ENCODE results near the gene C1QA. TPM values are rescaled to one million over a fixed set of nuclear protein-coding genes. Genes with fewer than 3 reads are reported as not detected.

Gene C1QA
- total and polyA plus RNA-seq, 2 experiments from 2014 or later: not detected

DNA sequence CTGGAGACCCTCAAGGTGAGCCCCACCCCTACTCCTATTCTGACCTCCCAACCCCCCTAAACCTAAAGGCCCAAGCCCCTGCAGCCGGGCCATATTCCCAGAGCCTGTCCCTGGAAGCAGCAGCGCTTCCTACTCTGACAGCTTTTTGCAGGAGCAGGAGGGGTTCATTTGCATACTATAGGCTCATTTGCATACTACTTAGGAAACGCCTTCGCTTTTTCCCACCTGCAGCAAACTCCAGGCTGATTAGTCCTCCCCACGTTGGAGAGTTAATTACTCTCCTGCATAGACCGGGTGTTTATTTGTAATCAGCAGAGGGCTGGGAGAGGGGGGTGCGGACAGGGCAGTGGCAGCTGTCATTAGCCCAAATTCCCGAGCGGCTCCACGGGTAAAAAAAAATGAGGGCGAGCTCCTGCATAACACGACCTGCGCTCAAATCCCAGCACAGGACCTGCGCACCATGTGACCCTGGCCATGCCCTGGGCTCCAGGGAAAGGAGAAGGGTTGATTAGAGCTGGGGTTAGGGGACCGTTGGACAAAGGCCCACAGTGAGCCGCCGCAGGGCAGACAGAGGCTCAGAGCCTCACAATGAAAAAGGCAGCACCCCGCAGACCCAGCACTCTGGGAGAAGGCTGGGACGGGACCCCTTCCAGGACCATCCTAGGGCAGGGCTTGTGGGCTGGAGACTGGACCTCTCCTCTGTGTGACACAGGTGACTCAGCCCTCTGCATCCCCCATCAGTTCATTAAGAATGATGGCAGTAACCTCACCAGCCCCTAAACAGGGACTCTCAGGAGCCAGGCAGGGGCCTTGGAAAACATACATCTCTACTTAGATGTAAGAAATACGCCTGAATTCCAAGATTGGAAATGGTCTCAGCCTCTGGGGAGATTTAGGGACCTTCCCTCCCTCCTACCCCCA lies 9.9 kb upstream of the C1QA start:
- TF ChIP-seq CTCF (IDR thresholded peaks at IDR 0.05; ENCODE audit: low read depth, low read length): no peak
- H3K27ac ChIP-seq: no peak overlapping the region
- no peak for DNase-seq (ENCODE audit: low read depth in 1 of 2, low spot score in 1 of 2)
- no peaks in the 10 kb centered on the region for H3K9me3 ChIP-seq (ENCODE audit: low read depth)
- no peaks in the 10 kb centered on the region for H3K36me3 ChIP-seq
- H3K4me1 ChIP-seq (ENCODE audit: low read depth): no peaks in the 10 kb centered on the region
- H3K27me3 ChIP-seq: peaks cover 47% of the 10 kb centered on the region
- no peak overlapping the region for H3K4me3 ChIP-seq

- no peak for DNase-seq (ENCODE audit: low read depth in 1 of 2, low spot score in 1 of 2)
- H3K9me3 ChIP-seq (ENCODE audit: low read depth): no peaks in the 10 kb centered on the region
- no peak overlapping the region for H3K4me3 ChIP-seq
- no peaks in the 10 kb centered on the region for H3K4me1 ChIP-seq (ENCODE audit: low read depth)
- no peak overlapping the region for H3K27ac ChIP-seq
- no peak for TF ChIP-seq CTCF (IDR thresholded peaks at IDR 0.05; ENCODE audit: low read depth, low read length)
- peaks cover 39% of the 10 kb centered on the region for H3K27me3 ChIP-seq
- H3K36me3 ChIP-seq: no peaks in the 10 kb centered on the region
These were observed 9.1 kb upstream of the C1QA start for GRCh38 chr1:22627331-22627730.

- no peaks in the 10 kb centered on the region for H3K9me3 ChIP-seq (ENCODE audit: low read depth)
- H3K36me3 ChIP-seq: no peaks in the 10 kb centered on the region
- H3K4me1 ChIP-seq (ENCODE audit: low read depth): no peaks in the 10 kb centered on the region
- H3K4me3 ChIP-seq: no peak overlapping the region
- no peak for TF ChIP-seq CTCF (IDR thresholded peaks at IDR 0.05; ENCODE audit: low read depth, low read length)
- no peak overlapping the region for H3K27ac ChIP-seq
- no peak for DNase-seq (ENCODE audit: low read depth in 1 of 2, low spot score in 1 of 2)
- peaks cover 38% of the 10 kb centered on the region for H3K27me3 ChIP-seq
These were observed 7.6 kb upstream of the C1QA start for GRCh38 chr1:22628698-22629444.

DNA sequence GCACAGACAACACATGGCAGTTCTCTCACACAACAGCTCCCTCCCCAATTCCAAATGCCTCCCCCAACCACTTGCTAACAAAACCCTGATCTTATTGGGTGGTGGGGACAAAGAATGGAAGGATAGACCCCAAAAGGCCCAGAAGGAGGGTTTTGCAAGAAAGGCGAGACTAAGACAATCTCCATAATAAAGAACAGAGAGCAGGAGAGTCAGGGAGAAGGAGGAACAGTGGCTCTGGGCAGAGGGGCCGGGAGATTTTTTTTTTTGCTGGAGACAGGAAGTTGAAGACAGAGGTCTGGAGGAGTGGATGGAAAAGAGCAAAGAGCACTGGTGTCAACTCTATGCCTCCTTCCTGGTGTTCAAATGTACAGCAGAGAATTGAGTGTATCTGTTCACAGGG lies 6.5 kb upstream of the C1QA start:
- H3K27ac ChIP-seq: no peak overlapping the region
- H3K9me3 ChIP-seq (ENCODE audit: low read depth): no peaks in the 10 kb centered on the region
- peaks cover 40% of the 10 kb centered on the region for H3K27me3 ChIP-seq
- no peaks in the 10 kb centered on the region for H3K4me1 ChIP-seq (ENCODE audit: low read depth)
- no peaks in the 10 kb centered on the region for H3K36me3 ChIP-seq
- no peak overlapping the region for H3K4me3 ChIP-seq
- no peak for DNase-seq (ENCODE audit: low read depth in 1 of 2, low spot score in 1 of 2)
- TF ChIP-seq CTCF (IDR thresholded peaks at IDR 0.05; ENCODE audit: low read depth, low read length): no peak

DNA sequence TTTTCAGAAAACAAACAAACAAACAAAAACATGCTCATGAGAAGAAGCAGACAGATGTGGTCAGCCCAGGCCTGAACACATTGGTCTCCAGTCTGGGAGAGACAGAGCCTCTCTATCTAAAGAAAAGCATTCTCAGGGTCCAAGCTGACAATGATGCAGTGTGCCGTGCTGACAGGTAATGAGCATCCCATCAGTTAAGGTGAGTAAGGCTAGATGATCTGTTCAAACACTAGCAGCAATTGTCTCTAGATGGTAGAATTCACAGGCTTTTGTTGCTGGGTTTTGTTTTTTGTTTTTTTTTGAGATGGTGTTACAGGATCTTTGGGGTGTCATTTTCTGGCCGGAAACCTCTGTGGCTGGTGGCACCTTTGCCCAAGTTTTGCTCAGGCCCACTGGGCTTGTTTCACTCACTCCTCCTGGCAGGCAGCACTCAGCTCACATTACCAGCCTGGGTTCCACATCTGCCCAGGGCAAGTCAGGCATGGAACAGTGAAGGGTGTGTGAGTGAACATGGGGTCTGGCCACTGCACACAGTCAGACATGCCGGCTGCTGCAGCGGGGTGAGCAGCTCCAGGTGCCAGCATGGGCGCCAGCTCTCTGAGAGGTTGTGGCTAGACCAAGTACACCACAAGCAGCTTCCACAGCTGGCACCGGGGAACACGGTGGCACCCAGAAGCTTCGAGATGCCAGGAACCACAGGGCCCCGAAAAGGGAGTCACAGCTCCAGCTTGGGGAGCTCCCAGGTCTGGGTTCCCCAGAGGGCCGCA lies 2.5 kb upstream of the C1QA start:
- H3K27me3 ChIP-seq: peaks cover 31% of the 10 kb centered on the region
- DNase-seq (ENCODE audit: low read depth in 1 of 2, low spot score in 1 of 2): no peak
- H3K9me3 ChIP-seq (ENCODE audit: low read depth): no peaks in the 10 kb centered on the region
- no peak for TF ChIP-seq CTCF (IDR thresholded peaks at IDR 0.05; ENCODE audit: low read depth, low read length)
- H3K36me3 ChIP-seq: no peaks in the 10 kb centered on the region
- H3K27ac ChIP-seq: no peak overlapping the region
- no peaks in the 10 kb centered on the region for H3K4me1 ChIP-seq (ENCODE audit: low read depth)
- H3K4me3 ChIP-seq: no peak overlapping the region
